OCI-LY3 (cell line): ENCODE results near the gene EOLA2.
"Not testable (repeated sequence)": the region's sequence is repeated elsewhere in the genome, so short reads cannot be mapped to it uniquely, and the experiment has no call there.

ENCODE experiments used
- CTCF ChIP-seq: fragments of 200-600, 300-600 bp; sonication (generic); IDR thresholded peaks from 2 replicates; pipeline ENCODE4 v1.5.1; 2014; ENCODE audit warnings: antibody characterized with exemption, low read length, low read depth
- EZH2phosphoT487 ChIP-seq: fragments of 200-600 bp; shearing (Covaris generic); IDR thresholded peaks from 2 replicates; pipeline ENCODE4 v1.6.1; 2018; ENCODE audit warnings: antibody characterized with exemption, mixed run types, low read depth

- not testable (repeated sequence) for TF ChIP-seq CTCF, EZH2phosphoT487
These were observed 8.6 kb upstream of the EOLA2 start for GRCh38 chrX:149946932-149947331.
